ENCODE measurements around the gene TMC8. TPM values are rescaled to one million over a fixed set of nuclear protein-coding genes. Genes with fewer than 3 reads are reported as not detected.

Gene TMC8
- total and polyA plus RNA-seq, 2 donors (not counting 1 experiment from before 2014, with no cell fraction given): 0.02 TPM; not detected in 1

- Histone ChIP-seq H3K9ac (ENCODE audit: insufficient read depth, low read length) (no peak overlapping the region), H3K36me3 (ENCODE audit: control insufficient read depth, insufficient read depth, low read length) (no peaks in the 10 kb centered on the region), H3K4me2 (ENCODE audit: extremely low read depth, insufficient read depth, low read length) (no peak overlapping the region), H3K27ac (ENCODE audit: insufficient read depth, low read length) (no peak overlapping the region), H3K9me3 (ENCODE audit: control insufficient read depth, insufficient read depth, low read depth, low read length) (no peaks in the 10 kb centered on the region), H3K79me2 (ENCODE audit: control insufficient read depth, insufficient read depth, low read length) (no peaks in the 10 kb centered on the region), H4K20me1 (ENCODE audit: control insufficient read depth, extremely low read depth, insufficient read depth, low read length) (no peaks in the 10 kb centered on the region), H3K4me1 (ENCODE audit: control insufficient read depth, extremely low read depth, insufficient read depth, low read length) (no peaks in the 10 kb centered on the region), H2AFZ (ENCODE audit: low read length) (no peak overlapping the region), H3K4me3 (replicated peaks in 1 of 4; ENCODE audit: control extremely low read depth in 1 of 4, insufficient read depth in 1 of 4, low read depth in 3 of 4, low read length in 4 of 4) (no peak overlapping the region), H3K27me3 (ENCODE audit: control insufficient read depth, insufficient read depth, low read length) (peaks cover 6% of the 10 kb centered on the region)
- no peak for DNase-seq (ENCODE audit: low read depth in 2 of 2)
- TF ChIP-seq CTCF (conservative IDR thresholded peaks at IDR 0.05 in 1 of 2, IDR thresholded peaks at IDR 0.05 in 1 of 2; ENCODE audit: low read depth in 1 of 2, low read length in 2 of 2) (no peak), EZH2 (IDR thresholded peaks at IDR 0.05; ENCODE audit: low read length, missing control alignments) (no peak)
Measured at GRCh38 chr17:78122931-78123249, 7.7 kb upstream of the TMC8 start.

DNA sequence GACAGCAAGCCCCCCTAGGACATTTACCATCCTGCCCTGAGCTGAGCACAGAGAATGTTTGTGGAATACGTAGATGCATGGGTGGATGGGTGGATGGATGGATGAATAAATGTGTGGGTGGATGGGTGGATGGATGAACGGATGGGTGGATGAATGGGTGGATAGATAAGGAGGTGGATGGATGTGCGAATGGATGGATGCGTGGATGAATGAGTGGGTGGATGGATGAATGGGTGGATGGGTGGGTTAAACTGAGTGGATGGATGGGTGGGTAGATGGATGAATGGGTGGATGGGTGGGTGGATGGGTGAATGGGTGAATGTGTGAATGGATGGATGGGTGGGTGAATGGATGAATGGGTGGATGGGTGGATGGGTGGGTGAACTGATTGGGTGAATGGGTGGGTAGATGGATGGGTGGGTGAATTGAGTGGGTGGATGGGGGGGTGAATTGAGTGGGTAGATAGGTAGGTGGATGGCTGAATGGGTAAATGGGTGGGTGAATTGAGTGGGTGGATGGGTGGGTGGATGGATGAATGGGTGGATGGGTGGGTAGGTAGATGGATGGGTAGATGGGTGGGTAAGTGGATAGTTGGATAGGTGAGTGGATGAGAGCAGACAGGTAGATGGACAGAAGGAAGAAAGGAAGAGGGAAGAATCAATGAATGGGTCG is 7.2 kb upstream of the TMC8 start:
- Histone ChIP-seq H3K79me2 (ENCODE audit: control insufficient read depth, insufficient read depth, low read length) (no peaks in the 10 kb centered on the region), H3K36me3 (ENCODE audit: control insufficient read depth, insufficient read depth, low read length) (no peaks in the 10 kb centered on the region), H2AFZ (ENCODE audit: low read length) (no peak overlapping the region), H3K4me3 (replicated peaks in 1 of 4; ENCODE audit: control extremely low read depth in 1 of 4, insufficient read depth in 1 of 4, low read depth in 3 of 4, low read length in 4 of 4) (no peak overlapping the region), H3K4me1 (ENCODE audit: control insufficient read depth, extremely low read depth, insufficient read depth, low read length) (peaks cover 1% of the 10 kb centered on the region), H3K4me2 (ENCODE audit: extremely low read depth, insufficient read depth, low read length) (no peak overlapping the region), H3K9ac (ENCODE audit: insufficient read depth, low read length) (no peak overlapping the region), H3K27ac (ENCODE audit: insufficient read depth, low read length) (no peak overlapping the region), H4K20me1 (ENCODE audit: control insufficient read depth, extremely low read depth, insufficient read depth, low read length) (no peaks in the 10 kb centered on the region), H3K27me3 (ENCODE audit: control insufficient read depth, insufficient read depth, low read length) (peaks cover 7% of the 10 kb centered on the region), H3K9me3 (ENCODE audit: control insufficient read depth, insufficient read depth, low read depth, low read length) (no peaks in the 10 kb centered on the region)
- DNase-seq (ENCODE audit: low read depth in 2 of 2): no peak
- TF ChIP-seq CTCF (conservative IDR thresholded peaks at IDR 0.05 in 1 of 2, IDR thresholded peaks at IDR 0.05 in 1 of 2; ENCODE audit: low read depth in 1 of 2, low read length in 2 of 2): no peak
- TF ChIP-seq EZH2 (IDR thresholded peaks at IDR 0.05; ENCODE audit: low read length, missing control alignments): no peak

DNA sequence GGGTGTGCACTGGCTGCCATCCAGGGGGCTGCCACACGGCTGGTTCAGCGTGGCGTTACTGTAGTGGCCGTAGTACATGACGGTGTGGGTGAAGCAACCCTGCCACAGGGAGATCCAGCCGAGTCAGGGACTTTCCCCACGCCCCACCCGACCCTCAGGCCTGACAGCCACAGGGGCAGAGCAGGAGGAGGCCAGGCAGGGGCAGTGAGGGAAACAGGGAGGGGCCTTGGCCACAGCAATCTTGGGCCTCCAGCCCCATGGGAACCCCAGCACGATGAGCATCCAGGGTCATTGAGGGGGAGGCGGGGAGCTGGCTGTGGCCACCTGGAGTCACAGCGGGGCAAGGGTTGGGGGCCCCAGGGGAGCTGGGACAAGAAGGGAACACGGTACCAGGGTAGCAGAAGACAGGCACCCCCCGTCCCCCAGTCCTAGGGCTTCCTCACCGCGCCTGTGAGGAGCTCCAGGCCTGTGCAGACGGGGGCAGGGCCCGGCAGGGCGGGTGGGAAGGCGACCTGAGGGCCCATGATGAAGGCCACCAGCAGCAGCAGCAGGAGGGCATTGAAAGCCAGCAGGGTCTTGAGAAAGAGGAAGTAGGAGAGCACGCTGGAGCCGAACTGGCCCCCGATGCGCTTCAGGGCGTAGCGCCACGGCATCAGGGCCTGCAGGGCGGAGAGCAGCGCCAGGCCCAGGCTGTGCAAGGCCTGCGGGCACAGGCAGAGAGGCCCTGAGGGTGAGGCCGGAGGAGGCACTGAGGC is 6.3 kb upstream of the TMC8 start:
- DNase-seq (ENCODE audit: low read depth in 2 of 2): no peak
- Histone ChIP-seq H3K4me1 (ENCODE audit: control insufficient read depth, extremely low read depth, insufficient read depth, low read length) (peaks cover 2% of the 10 kb centered on the region), H3K9me3 (ENCODE audit: control insufficient read depth, insufficient read depth, low read depth, low read length) (no peaks in the 10 kb centered on the region), H3K9ac (ENCODE audit: insufficient read depth, low read length) (no peak overlapping the region), H3K27me3 (ENCODE audit: control insufficient read depth, insufficient read depth, low read length) (peaks cover 12% of the 10 kb centered on the region), H2AFZ (ENCODE audit: low read length) (no peak overlapping the region), H4K20me1 (ENCODE audit: control insufficient read depth, extremely low read depth, insufficient read depth, low read length) (no peaks in the 10 kb centered on the region), H3K4me2 (ENCODE audit: extremely low read depth, insufficient read depth, low read length) (no peak overlapping the region), H3K27ac (ENCODE audit: insufficient read depth, low read length) (no peak overlapping the region), H3K79me2 (ENCODE audit: control insufficient read depth, insufficient read depth, low read length) (no peaks in the 10 kb centered on the region), H3K36me3 (ENCODE audit: control insufficient read depth, insufficient read depth, low read length) (no peaks in the 10 kb centered on the region), H3K4me3 (replicated peaks in 1 of 4; ENCODE audit: control extremely low read depth in 1 of 4, insufficient read depth in 1 of 4, low read depth in 3 of 4, low read length in 4 of 4) (no peak overlapping the region)
- TF ChIP-seq CTCF (conservative IDR thresholded peaks at IDR 0.05 in 1 of 2, IDR thresholded peaks at IDR 0.05 in 1 of 2; ENCODE audit: low read depth in 1 of 2, low read length in 2 of 2): no peak
- no peak for TF ChIP-seq EZH2 (IDR thresholded peaks at IDR 0.05; ENCODE audit: low read length, missing control alignments)

All from fibroblast of lung (primary cell).